ENCODE data around the gene PRKCH. TPM values are rescaled to one million over a fixed set of nuclear protein-coding genes. Genes with fewer than 3 reads are reported as not detected.

The PRKCH gene
- total RNA-seq, 4 donors from 2014 or later, result 17.9 to 28.7 (median 25.0) TPM

DNA sequence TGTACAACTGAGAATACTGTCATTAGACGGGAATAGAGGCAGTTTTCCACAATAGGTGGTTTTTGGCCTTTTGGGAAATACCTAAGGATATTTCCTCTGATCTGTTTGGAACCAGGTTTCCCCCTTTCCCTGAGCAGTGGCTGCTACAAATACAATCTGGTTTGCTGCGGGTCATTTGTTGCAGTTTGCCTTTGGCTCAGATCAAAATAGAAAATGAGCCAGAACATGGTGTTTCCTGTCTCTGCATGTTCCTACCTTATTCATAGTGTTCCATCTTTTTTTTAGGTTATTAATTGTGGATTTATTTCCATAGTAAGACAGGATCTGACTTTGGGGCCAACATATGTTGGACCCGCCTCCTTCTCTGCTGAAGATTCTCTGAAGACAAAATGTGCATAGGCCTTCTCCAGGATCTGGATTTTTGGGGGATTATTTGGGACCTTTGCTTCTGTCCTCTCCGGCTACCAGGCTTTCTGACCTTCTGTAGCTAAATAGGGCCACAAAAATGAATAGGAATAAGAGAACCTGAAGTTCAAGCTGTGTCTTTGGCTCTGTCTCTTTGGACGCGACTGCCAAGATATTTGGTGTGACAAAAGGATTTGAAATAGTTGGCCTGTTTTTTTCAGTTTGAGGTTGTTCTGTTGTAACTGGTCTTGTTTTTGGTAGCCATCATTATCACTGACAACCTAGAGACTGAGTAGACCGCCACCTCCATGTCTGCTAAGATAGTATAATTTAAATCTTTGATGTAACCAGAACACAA, 146.9 kb downstream of the PRKCH start:
- Histone ChIP-seq H3K4me1 (peaks cover 0 to 66% (median 23%) of the 10 kb centered on the region in 3 donors), H3K27ac (peak overlapping the region in 2 of 4 donors; percentile 3 to 33)
- TF ChIP-seq, protein P1, sequence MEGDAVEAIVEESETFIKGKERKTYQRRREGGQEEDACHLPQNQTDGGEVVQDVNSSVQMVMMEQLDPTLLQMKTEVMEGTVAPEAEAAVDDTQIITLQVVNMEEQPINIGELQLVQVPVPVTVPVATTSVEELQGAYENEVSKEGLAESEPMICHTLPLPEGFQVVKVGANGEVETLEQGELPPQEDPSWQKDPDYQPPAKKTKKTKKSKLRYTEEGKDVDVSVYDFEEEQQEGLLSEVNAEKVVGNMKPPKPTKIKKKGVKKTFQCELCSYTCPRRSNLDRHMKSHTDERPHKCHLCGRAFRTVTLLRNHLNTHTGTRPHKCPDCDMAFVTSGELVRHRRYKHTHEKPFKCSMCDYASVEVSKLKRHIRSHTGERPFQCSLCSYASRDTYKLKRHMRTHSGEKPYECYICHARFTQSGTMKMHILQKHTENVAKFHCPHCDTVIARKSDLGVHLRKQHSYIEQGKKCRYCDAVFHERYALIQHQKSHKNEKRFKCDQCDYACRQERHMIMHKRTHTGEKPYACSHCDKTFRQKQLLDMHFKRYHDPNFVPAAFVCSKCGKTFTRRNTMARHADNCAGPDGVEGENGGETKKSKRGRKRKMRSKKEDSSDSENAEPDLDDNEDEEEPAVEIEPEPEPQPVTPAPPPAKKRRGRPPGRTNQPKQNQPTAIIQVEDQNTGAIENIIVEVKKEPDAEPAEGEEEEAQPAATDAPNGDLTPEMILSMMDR (IDR thresholded peaks at IDR 0.05), result no peak
- TF ChIP-seq EP300 (IDR thresholded peaks at IDR 0.05) (no peak), POLR2A (IDR thresholded peaks at IDR 0.05) (no peak), POLR2AphosphoS5 (IDR thresholded peaks at IDR 0.05) (no peak)

DNA sequence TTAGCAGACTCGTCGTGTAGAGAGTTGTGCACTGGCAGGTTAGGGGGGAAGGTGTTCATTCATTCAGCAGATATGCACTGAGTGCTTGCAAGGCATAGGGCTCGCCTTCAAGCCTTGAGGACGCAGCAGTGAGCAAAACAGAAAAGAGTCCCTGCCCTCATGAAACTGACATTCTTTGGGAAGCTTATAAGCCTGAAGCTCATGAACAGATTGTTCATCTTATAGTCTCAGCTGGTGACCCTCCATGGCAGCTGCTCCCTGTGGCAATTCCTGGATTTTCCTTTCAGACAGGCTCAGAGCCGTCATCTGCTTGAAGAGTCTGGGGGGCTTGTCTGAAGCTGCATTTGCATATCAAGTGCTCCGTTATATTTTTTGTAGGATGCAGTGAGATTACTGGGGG, 148.4 kb downstream of the PRKCH start:
- Histone ChIP-seq H3K36me3 (no peaks in the 10 kb centered on the region), H3K27me3 (no peaks in the 10 kb centered on the region), H3K9me3 (no peaks in the 10 kb centered on the region), H3K4me1 (peaks cover 0 to 77% (median 23%) of the 10 kb centered on the region in 3 donors), H3K4me3 (no peak overlapping the region), H3K27ac (peak overlapping the region in 2 of 4 donors; percentile 10 to 64)
- TF ChIP-seq, protein P1 (IDR thresholded peaks at IDR 0.05), result no peak
- TF ChIP-seq POLR2A (IDR thresholded peaks at IDR 0.05), result no peak
- TF ChIP-seq POLR2AphosphoS5 (IDR thresholded peaks at IDR 0.05), result no peak
- no peak for TF ChIP-seq EP300 (IDR thresholded peaks at IDR 0.05)
- WGBS, 2 donors (ENCODE audit: low coverage in 1 of 2), result 70 to 84% methylated on average over 4 of the region's 6 CpGs
- ATAC-seq, result no peak

More for the DNA sequence above, 146.9 kb downstream of the PRKCH start:
- no peak for ATAC-seq
- Histone ChIP-seq H3K9me3 (no peaks in the 10 kb centered on the region), H3K4me3 (no peak overlapping the region), H3K27me3 (no peaks in the 10 kb centered on the region), H3K36me3 (no peaks in the 10 kb centered on the region)
- 86% methylated on average over 5 to 6 of the region's 7 CpGs for WGBS, 2 donors (ENCODE audit: low coverage in 1 of 2)

DNA sequence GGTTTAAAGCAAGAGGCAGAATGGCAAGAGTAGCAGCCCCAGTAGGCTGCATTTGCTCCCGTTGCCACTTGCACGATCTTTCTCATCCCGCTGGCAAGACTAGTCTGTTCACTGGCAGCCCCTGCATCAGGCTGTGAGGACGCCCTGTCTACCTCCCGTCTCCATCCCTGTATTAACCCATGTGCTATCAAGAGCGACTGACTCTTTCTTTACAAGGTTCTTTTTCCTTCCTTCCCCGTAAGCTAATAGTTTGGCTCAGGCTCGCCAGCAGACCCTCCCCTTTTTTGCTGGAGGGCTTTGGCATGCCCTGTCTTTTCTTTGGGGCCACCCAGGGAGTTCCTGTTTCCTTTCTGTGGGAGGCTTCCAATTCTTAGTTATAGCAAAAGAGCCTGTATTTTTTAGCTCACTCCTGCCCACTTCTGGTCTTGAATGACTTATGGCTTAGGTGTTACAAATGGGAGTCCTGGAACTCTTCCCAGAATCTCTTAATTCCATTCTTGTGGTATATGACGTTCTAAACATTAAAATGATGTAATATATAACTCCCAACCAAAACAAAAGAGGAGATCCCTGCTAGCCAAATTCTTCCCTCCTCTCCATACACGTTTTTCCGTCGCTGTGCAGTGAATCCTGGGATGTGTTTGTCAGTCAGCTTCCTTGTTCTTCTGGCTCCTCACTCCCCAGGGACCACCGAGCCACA, 149.0 kb downstream of the PRKCH start:
- H3K4me1 ChIP-seq, result peaks cover 0 to 83% (median 23%) of the 10 kb centered on the region in 3 donors
- no peaks in the 10 kb centered on the region for H3K9me3 ChIP-seq
- no peaks in the 10 kb centered on the region for H3K27me3 ChIP-seq
- H3K4me3 ChIP-seq, result peak overlapping the region in 1 of 2 donors; percentile 12
- H3K36me3 ChIP-seq, result no peaks in the 10 kb centered on the region
- 18 to 25% methylated on average over 10 to 11 of the region's 13 CpGs for WGBS, 2 donors (ENCODE audit: low coverage in 1 of 2)
- H3K27ac ChIP-seq, result peak overlapping the region in 3 of 4 donors; percentile 64 to 73 (median 73)
- ATAC-seq, result no peak
- TF ChIP-seq, protein P1 (IDR thresholded peaks at IDR 0.05), result peak in 1 of 4 experiments; percentile 12
- TF ChIP-seq POLR2AphosphoS5 (IDR thresholded peaks at IDR 0.05), result no peak
- no peak for TF ChIP-seq POLR2A (IDR thresholded peaks at IDR 0.05)
- TF ChIP-seq EP300 (IDR thresholded peaks at IDR 0.05), result no peak

DNA sequence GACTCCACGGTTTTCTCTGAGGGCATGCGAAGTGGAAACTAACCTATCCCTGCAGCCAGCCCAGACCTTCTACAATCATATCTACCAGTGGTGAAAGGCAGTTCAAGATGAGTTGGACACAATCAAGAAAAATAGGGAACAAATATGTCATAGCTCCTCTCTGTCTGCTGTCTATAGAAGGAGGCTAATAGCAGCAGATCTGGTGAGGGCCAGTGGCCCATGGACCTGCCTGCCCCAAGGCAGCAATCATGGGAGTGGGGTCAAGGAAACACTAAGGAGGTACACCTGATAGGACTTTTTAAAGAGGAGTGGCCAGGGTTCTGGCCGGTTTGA, 149.5 kb downstream of the PRKCH start:
- no peak overlapping the region for H3K4me3 ChIP-seq
- no peak for ATAC-seq
- H3K36me3 ChIP-seq, result no peaks in the 10 kb centered on the region
- H3K4me1 ChIP-seq, result peaks cover 0 to 88% (median 23%) of the 10 kb centered on the region in 3 donors
- WGBS, 2 donors (ENCODE audit: low coverage in 1 of 2), result 33 to 65% methylated on average over 1 to 3 of the region's 3 CpGs
- H3K27ac ChIP-seq, result peak overlapping the region in 3 of 4 donors; percentile 64 to 73 (median 73)
- H3K27me3 ChIP-seq, result no peaks in the 10 kb centered on the region
- H3K9me3 ChIP-seq, result no peaks in the 10 kb centered on the region
- no peak for TF ChIP-seq POLR2AphosphoS5 (IDR thresholded peaks at IDR 0.05)

DNA sequence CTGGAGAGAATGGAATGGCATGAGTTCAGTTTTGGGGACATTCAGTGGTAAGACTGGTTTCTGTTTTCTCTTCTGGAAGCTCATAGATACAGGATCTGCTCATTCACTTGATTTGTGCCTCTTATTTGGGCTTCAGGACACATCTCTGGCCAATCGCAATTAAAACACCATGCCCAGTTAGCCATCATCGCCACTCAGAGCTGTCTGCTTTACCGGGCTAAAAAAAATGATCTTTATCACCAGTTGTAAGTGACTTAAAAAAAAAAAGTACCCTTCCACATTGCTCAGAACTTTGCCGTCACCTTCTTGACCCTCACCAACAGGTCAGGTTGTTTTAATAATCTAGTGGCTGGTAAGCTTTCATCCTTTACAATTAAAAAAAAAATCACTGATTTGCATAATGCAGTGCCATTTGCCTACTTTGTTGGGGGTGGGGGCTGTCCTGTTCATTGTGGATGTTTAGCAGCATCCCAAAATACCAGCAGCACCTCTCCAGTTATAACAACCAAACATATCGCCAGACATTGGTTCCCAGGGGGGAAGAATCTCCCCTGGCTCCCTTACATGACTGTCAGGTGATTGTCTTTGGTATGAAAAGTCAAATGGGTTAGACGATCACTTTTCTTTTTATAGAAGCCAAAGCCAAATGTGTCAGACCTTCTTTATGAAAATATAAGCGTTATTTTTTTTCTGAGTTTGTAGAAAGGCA, 150.1 kb downstream of the PRKCH start:
- Histone ChIP-seq H3K9me3 (no peaks in the 10 kb centered on the region), H3K36me3 (no peaks in the 10 kb centered on the region), H3K27ac (peak overlapping the region; percentile 55 to 73 (median 68)), H3K4me1 (peaks cover 2 to 89% (median 26%) of the 10 kb centered on the region in 3 donors), H3K27me3 (no peaks in the 10 kb centered on the region), H3K4me3 (peak overlapping the region; percentile 41 to 44)
- WGBS, 2 donors (ENCODE audit: low coverage in 1 of 2), result 50 to 63% methylated on average over 6 to 7 of the region's 7 CpGs
- TF ChIP-seq EP300 (IDR thresholded peaks at IDR 0.05), result no peak
- TF ChIP-seq, protein P1 (IDR thresholded peaks at IDR 0.05), result no peak
- TF ChIP-seq POLR2A (IDR thresholded peaks at IDR 0.05), result no peak
- no peak for TF ChIP-seq POLR2AphosphoS5 (IDR thresholded peaks at IDR 0.05)
- ATAC-seq, result no peak
